GM18867 (cell line): ENCODE measurements around the gene CLDN11.

Experiments used
- ATAC-seq: cut with Tn5 transposase; IDR thresholded peaks from one replicate; pipeline ENCODE4 v1.9.1; 2021; ENCODE audit warnings: mild to moderate bottlenecking, moderate library complexity; ENCODE audit not compliant: unreplicated experiment

CLDN11 gene

GRCh38 chr3:170418422-170419398, at the start of gene CLDN11:
TSS of gene CLDN11 (plus strand) at chr3:170418868. CDS start at chr3:170419067, 199 bp downstream.
- no peak for ATAC-seq

GRCh38 chr3:170368921-170369320, 49.7 kb upstream of the CLDN11 start:
- no peak for ATAC-seq

GRCh38 chr3:170372190-170372879, 46.3 kb upstream of the CLDN11 start:
- no peak for ATAC-seq

GRCh38 chr3:170383567-170383966, 35.1 kb upstream of the CLDN11 start:
- no peak for ATAC-seq

- ATAC-seq = no peak
These were observed 32.2 kb upstream of the CLDN11 start for GRCh38 chr3:170386468-170386867.

- ATAC-seq = no peak
These were observed 30.7 kb upstream of the CLDN11 start for GRCh38 chr3:170387950-170388349.

- no peak for ATAC-seq
These were observed 27.6 kb upstream of the CLDN11 start for GRCh38 chr3:170391108-170391507.

- no peak for ATAC-seq
These were observed 21.0 kb upstream of the CLDN11 start for GRCh38 chr3:170397685-170398084.

- no peak for ATAC-seq
These were observed 13.6 kb upstream of the CLDN11 start for GRCh38 chr3:170405101-170405500.

GRCh38 chr3:170410428-170411029, 8.1 kb upstream of the CLDN11 start:
- ATAC-seq = no peak

- no peak for ATAC-seq
These were observed 5.4 kb upstream of the CLDN11 start for GRCh38 chr3:170413291-170413690.

- no peak for ATAC-seq
These were observed 4.4 kb upstream of the CLDN11 start for GRCh38 chr3:170414202-170414663.

GRCh38 chr3:170417090-170417489, 1.6 kb upstream of the CLDN11 start:
- ATAC-seq = no peak

- ATAC-seq = no peak
These were observed 954 bp downstream of the CLDN11 start for GRCh38 chr3:170419557-170420087.

GRCh38 chr3:170420307-170420821, 1.7 kb downstream of the CLDN11 start:
- ATAC-seq = no peak

- no peak for ATAC-seq
These were observed 2.5 kb downstream of the CLDN11 start for GRCh38 chr3:170421111-170421641.

GRCh38 chr3:170421758-170422157, 3.1 kb downstream of the CLDN11 start:
- no peak for ATAC-seq

GRCh38 chr3:170423001-170423615, 4.4 kb downstream of the CLDN11 start:
- ATAC-seq = no peak

- ATAC-seq = no peak
These were observed 6.2 kb downstream of the CLDN11 start for GRCh38 chr3:170424879-170425278.
